ENCODE measurements around the gene SHANK3.

GRCh38 chr22:50708474-50708873 is 35.9 kb downstream of the SHANK3 start:
- TF ChIP-seq CTCF (IDR thresholded peaks at IDR 0.05; ENCODE audit: insufficient read depth, low read length, poor library complexity, severe bottlenecking) (no peak), EZH2phosphoT487 (conservative IDR thresholded peaks at IDR 0.05; ENCODE audit: low read length) (no peak)

Measured in SU-DHL-6 (cell line).